H9 (cell line): ENCODE data around the gene SYCP2L. TPM values are rescaled to one million over a fixed set of nuclear protein-coding genes. Genes with fewer than 3 reads are reported as not detected.
A peak's percentile ranks its signal among the peaks of the same experiment; 100 is the strongest.

Experiments used
- DNase-seq: peaks from one replicate; pipeline ENCODE4 v3.0.0-alpha.2; 2017
- H2AFZ ChIP-seq: one replicate; pipeline ENCODE4 v1.6.1; 2013; ENCODE audit warnings: mild to moderate bottlenecking, low read length, control low read depth, moderate library complexity
- H2AK5ac ChIP-seq: 2 replicates; pipeline ENCODE4 v1.6.1; 2013; ENCODE audit warnings: low read length, control low read depth, mixed read lengths; ENCODE audit not compliant: insufficient read length
- H2BK120ac ChIP-seq: one replicate; pipeline ENCODE4 v1.6.1; 2013; ENCODE audit warnings: low read depth, mild to moderate bottlenecking, low read length, control low read depth, inconsistent platforms; ENCODE audit not compliant: poor library complexity, severe bottlenecking
- H2BK12ac ChIP-seq: 2 replicates; pipeline ENCODE4 v1.6.1; 2013; ENCODE audit warnings: low read length, control low read depth, mixed read lengths, low read depth; ENCODE audit not compliant: insufficient read length
- H2BK15ac ChIP-seq: 2 replicates; pipeline ENCODE4 v1.6.1; 2013; ENCODE audit warnings: low read depth, low read length, control low read depth
- H2BK20ac ChIP-seq: one replicate; pipeline ENCODE4 v1.6.1; 2013; ENCODE audit warnings: low read depth, mild to moderate bottlenecking, low read length, control low read depth, inconsistent platforms; ENCODE audit not compliant: poor library complexity, severe bottlenecking
- H2BK5ac ChIP-seq: 2 replicates; pipeline ENCODE4 v1.6.1; 2013; ENCODE audit warnings: low read length, control low read depth, mixed read lengths; ENCODE audit not compliant: insufficient read length
- H3K14ac ChIP-seq: 2 replicates; pipeline ENCODE4 v1.6.1; 2013; ENCODE audit warnings: low read length, control low read depth; ENCODE audit not compliant: insufficient read depth
- H3K18ac ChIP-seq: 2 replicates; pipeline ENCODE4 v1.6.1; 2013; ENCODE audit warnings: low read depth, mild to moderate bottlenecking, mixed read lengths, low read length, control low read depth; ENCODE audit not compliant: insufficient read length
- H3K23ac ChIP-seq: 2 replicates; pipeline ENCODE4 v1.6.1; 2013; ENCODE audit warnings: low read length, control low read depth, mixed read lengths, low read depth; ENCODE audit not compliant: insufficient read length
- H3K23me2 ChIP-seq: 2 replicates; pipeline ENCODE4 v1.6.1; 2013; ENCODE audit warnings: low read depth, mild to moderate bottlenecking, mixed read lengths, low read length, control low read depth; ENCODE audit not compliant: insufficient read length, poor library complexity, severe bottlenecking
- H3K27ac ChIP-seq: 2 replicates; pipeline ENCODE4 v1.5.1; 2013; ENCODE audit warnings: low read length, control low read depth, mixed read lengths, low read depth; ENCODE audit not compliant: insufficient read length
- H3K27me3 ChIP-seq: 2 replicates; pipeline ENCODE4 v1.6.1; 2013; ENCODE audit warnings: low read length, control low read depth, inconsistent platforms; ENCODE audit not compliant: insufficient read depth
- H3K4ac ChIP-seq: 2 replicates; pipeline ENCODE4 v1.6.1; 2013; ENCODE audit warnings: low read depth, mild to moderate bottlenecking, control low read depth, inconsistent platforms, low read length, moderate library complexity
- H3K4me1 ChIP-seq: 2 replicates; pipeline ENCODE4 v1.6.1; 2013; ENCODE audit warnings: low read length, control low read depth, inconsistent platforms; ENCODE audit not compliant: insufficient read depth
- H3K4me2 ChIP-seq: 2 replicates; pipeline ENCODE4 v1.6.1; 2013; ENCODE audit warnings: low read length, control low read depth, mixed read lengths; ENCODE audit not compliant: insufficient read length, insufficient read depth
- H3K56ac ChIP-seq: 2 replicates; pipeline ENCODE4 v1.6.1; 2013; ENCODE audit warnings: low read depth, mild to moderate bottlenecking, mixed read lengths, low read length, control low read depth; ENCODE audit not compliant: insufficient read length
- H3K79me1 ChIP-seq: 2 replicates; pipeline ENCODE4 v1.6.1; 2013; ENCODE audit warnings: low read depth, mild to moderate bottlenecking, moderate library complexity, low read length, control low read depth, inconsistent platforms; ENCODE audit not compliant: insufficient read depth, poor library complexity, severe bottlenecking
- H3K79me2 ChIP-seq: 2 replicates; pipeline ENCODE4 v1.6.1; 2013; ENCODE audit warnings: low read length, control low read depth, inconsistent platforms; ENCODE audit not compliant: insufficient read depth
- H3K9ac ChIP-seq: 2 replicates; pipeline ENCODE4 v1.6.1; 2013; ENCODE audit warnings: low read length, control low read depth, mixed read lengths; ENCODE audit not compliant: insufficient read length; ENCODE audit errors: extremely low read depth
- H3K9me3 ChIP-seq: one replicate; pipeline ENCODE4 v1.6.1; 2013; ENCODE audit warnings: low read depth, low read length, inconsistent platforms; ENCODE audit not compliant: control insufficient read depth
- H3T11ph ChIP-seq: one replicate; pipeline ENCODE4 v1.6.1; 2013; ENCODE audit warnings: mild to moderate bottlenecking, low read length, control low read depth, inconsistent platforms
- H4K20me1 ChIP-seq: one replicate; pipeline ENCODE4 v1.6.1; 2013; ENCODE audit not compliant: control insufficient read depth, insufficient read length, insufficient read depth
- H4K5ac ChIP-seq: 2 replicates; pipeline ENCODE4 v1.6.1; 2013; ENCODE audit warnings: low read depth, mild to moderate bottlenecking, mixed read lengths, low read length, control low read depth; ENCODE audit not compliant: insufficient read length
- H4K8ac ChIP-seq: replicated peaks from 2 replicates; pipeline ENCODE4 v1.6.1; 2013; ENCODE audit warnings: low read length, control low read depth, mixed read lengths, low read depth; ENCODE audit not compliant: insufficient read length
- H4K91ac ChIP-seq: 2 replicates; pipeline ENCODE4 v1.6.1; 2013; ENCODE audit warnings: low read depth, mild to moderate bottlenecking, moderate library complexity, mixed read lengths, low read length, control low read depth; ENCODE audit not compliant: insufficient read length
- H3K27ac Mint-ChIP-seq, 3 experiments: 2 replicates in 2 of 3; 3 replicates in 1 of 3; pipeline ENCODE4 v1.8.0; 2020 to 2021; ENCODE audit warnings: mixed read lengths in 3 of 3, mild to moderate bottlenecking in 1 of 3, moderate library complexity in 1 of 3
- H3K27me3 Mint-ChIP-seq: 2 replicates; pipeline ENCODE4 v1.8.0; 2021; ENCODE audit warnings: low read depth, mild to moderate bottlenecking, moderate library complexity, mixed read lengths
- H3K36me3 Mint-ChIP-seq, 3 experiments: 2 replicates in 2 of 3; 3 replicates in 1 of 3; pipeline ENCODE4 v1.8.0; 2020 to 2021; ENCODE audit warnings: low read depth in 3 of 3, mixed read lengths in 3 of 3; ENCODE audit not compliant: insufficient read depth in 1 of 3
- H3K4me1 Mint-ChIP-seq, 2 experiments: 2 replicates each; pipeline ENCODE4 v1.8.0; 2020; ENCODE audit warnings: mixed read lengths in 2 of 2
- H3K4me3 Mint-ChIP-seq, 2 experiments: 2 replicates in 1 of 2; 3 replicates in 1 of 2; pipeline ENCODE4 v1.8.0; 2020 to 2021; ENCODE audit warnings: mild to moderate bottlenecking in 2 of 2, mixed read lengths in 2 of 2, moderate library complexity in 1 of 2
- H3K9me3 Mint-ChIP-seq, 2 experiments: 2 replicates in 1 of 2; 3 replicates in 1 of 2; pipeline ENCODE4 v1.8.0; 2020; ENCODE audit warnings: mild to moderate bottlenecking in 2 of 2, mixed read lengths in 2 of 2, moderate library complexity in 1 of 2
- WGBS: extraction: QIAGEN DNeasy Blood & Tissue Kit; methylation state at CpG from one replicate; pipeline ENCODE4 v1.1.7; 2013; ENCODE audit warnings: missing lambda C conversion rate, low lambda C conversion rate, mixed read lengths; ENCODE audit not compliant: insufficient read length; ENCODE audit errors: extremely low coverage; 5-methylcytosine and 5-hydroxymethylcytosine counted together
- total RNA-seq: library from RNA; stranded (reverse); gene quantifications from 2 replicates; pipeline ENCODE4 v1.2.1, GENCODE V29; 2021
- TF ChIP-seq, protein P1 (sequence below): fragments of 200-600 bp; sonication (generic); conservative IDR thresholded peaks from 3 replicates; pipeline ENCODE4 v1.8.0; 2021; ENCODE audit warnings: antibody characterized with exemption, mild to moderate bottlenecking

The SYCP2L gene
- total RNA-seq, 1 experiment from 2014 or later, result 3.5 TPM

DNA sequence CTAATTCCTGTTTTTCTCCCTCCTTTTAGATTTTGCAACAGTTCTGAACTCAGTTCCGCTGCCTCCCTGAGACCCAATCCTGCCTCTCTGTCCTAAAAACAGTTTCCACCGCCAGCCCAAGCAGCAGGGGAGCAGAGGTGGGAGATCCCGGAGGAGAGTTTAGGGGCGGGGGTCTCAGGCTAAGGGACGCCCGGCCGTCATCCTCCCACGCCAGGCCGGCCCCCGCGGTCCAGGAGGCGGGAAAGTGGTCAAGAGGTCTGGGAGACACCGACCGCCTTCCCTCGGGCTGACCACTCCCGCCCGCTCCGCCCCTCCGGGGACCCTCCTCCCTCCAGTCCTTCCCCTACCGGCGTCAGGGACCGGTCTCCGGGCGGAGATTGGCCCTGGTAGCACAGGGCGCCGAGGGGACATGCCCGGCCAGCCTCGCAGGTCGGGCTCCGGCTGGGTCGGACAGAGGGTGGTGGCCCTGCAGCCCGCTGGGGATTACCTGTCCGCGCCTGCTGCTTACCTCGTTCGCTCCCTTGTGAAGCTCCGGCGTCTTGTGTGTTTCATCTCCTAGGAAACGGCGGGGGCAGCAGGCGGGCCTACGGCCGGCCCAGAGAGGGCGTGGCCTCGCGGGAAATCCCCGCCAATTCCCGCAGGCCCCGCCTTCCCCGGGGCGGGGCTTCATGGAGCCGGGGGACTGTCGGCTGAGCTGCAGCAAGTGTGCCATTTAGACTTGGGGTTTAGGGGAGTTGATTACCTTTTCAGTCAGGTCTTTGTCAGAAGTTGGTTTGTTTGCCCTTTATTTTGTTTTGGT, 48.7 kb upstream of the SYCP2L start, which contains the start of gene MAK:
MAK (minus strand) TSS at position 545 of the 799 bp plus-strand sequence. CDS start 7,891 bp downstream, outside the sequence.
- no peaks in the 10 kb centered on the region; the same call in 1 of the 2 replicates for H3K79me2 ChIP-seq
- H3K14ac ChIP-seq, result peak within 1 kb of the TSS; percentile 84; the same call in 1 of the 2 replicates
- H3K79me1 ChIP-seq, result no peaks in the 10 kb centered on the region
- peak; percentile 96 for DNase-seq
- no peak within 1 kb of the TSS for H2BK15ac ChIP-seq
- no peak within 1 kb of the TSS for H2BK20ac ChIP-seq
- no CpG with 5 or more reads among the region's 53 CpGs for WGBS
- peak within 1 kb of the TSS; percentile 77 to 85 for H3K4me3 Mint-ChIP-seq
- H3T11ph ChIP-seq, result no peak within 1 kb of the TSS
- H3K9me3 ChIP-seq, result no peaks in the 10 kb centered on the region
- H3K9me3 Mint-ChIP-seq, result peaks cover 4 to 6% of the 10 kb centered on the region in 2 experiments; a peak in 3 of 5 replicates
- no peak within 1 kb of the TSS for H3K23ac ChIP-seq
- no peak within 1 kb of the TSS for H4K5ac ChIP-seq
- no peaks in the 10 kb centered on the region for H3K4me1 ChIP-seq
- peak within 1 kb of the TSS; percentile 41 for H2AFZ ChIP-seq
- no peak within 1 kb of the TSS for H2AK5ac ChIP-seq
- H2BK5ac ChIP-seq, result no peak within 1 kb of the TSS
- peak within 1 kb of the TSS; percentile 86 for H3K4me2 ChIP-seq
- H3K56ac ChIP-seq, result no peak within 1 kb of the TSS
- no peak within 1 kb of the TSS for H3K4ac ChIP-seq
- peak within 1 kb of the TSS; percentile 81 for H3K18ac ChIP-seq
- H3K27ac Mint-ChIP-seq, result peak within 1 kb of the TSS; percentile 12 to 84 (median 70); a peak in 1 of 7 replicates
- H2BK120ac ChIP-seq, result no peak within 1 kb of the TSS
- H2BK12ac ChIP-seq, result no peak within 1 kb of the TSS
- H3K23me2 ChIP-seq, result peaks cover 13% of the 10 kb centered on the region
- peaks cover 46% of the 10 kb centered on the region for H3K27me3 Mint-ChIP-seq
- peak within 1 kb of the TSS; percentile 52 for H3K9ac ChIP-seq
- H4K8ac ChIP-seq, result no peak within 1 kb of the TSS
- TF ChIP-seq, protein P1, sequence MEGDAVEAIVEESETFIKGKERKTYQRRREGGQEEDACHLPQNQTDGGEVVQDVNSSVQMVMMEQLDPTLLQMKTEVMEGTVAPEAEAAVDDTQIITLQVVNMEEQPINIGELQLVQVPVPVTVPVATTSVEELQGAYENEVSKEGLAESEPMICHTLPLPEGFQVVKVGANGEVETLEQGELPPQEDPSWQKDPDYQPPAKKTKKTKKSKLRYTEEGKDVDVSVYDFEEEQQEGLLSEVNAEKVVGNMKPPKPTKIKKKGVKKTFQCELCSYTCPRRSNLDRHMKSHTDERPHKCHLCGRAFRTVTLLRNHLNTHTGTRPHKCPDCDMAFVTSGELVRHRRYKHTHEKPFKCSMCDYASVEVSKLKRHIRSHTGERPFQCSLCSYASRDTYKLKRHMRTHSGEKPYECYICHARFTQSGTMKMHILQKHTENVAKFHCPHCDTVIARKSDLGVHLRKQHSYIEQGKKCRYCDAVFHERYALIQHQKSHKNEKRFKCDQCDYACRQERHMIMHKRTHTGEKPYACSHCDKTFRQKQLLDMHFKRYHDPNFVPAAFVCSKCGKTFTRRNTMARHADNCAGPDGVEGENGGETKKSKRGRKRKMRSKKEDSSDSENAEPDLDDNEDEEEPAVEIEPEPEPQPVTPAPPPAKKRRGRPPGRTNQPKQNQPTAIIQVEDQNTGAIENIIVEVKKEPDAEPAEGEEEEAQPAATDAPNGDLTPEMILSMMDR, result no peak
- H4K20me1 ChIP-seq, result no peaks in the 10 kb centered on the region
- H4K91ac ChIP-seq, result no peak within 1 kb of the TSS
- H3K27me3 ChIP-seq, result no peaks in the 10 kb centered on the region
- H3K27ac ChIP-seq, result no peak within 1 kb of the TSS
- peaks cover 0 to 10% (median 7%) of the 10 kb centered on the region in 3 experiments; a peak in 4 of 7 replicates for H3K36me3 Mint-ChIP-seq
- peaks cover 14 to 16% of the 10 kb centered on the region in 2 experiments for H3K4me1 Mint-ChIP-seq
